Activated CD4-positive, alpha-beta T cell treated with anti-CD3 and anti-CD28 coated beads for 1 hour (primary cell): ENCODE data around the gene CRBN.

Source experiments
- DNase-seq: peaks from one replicate; pipeline ENCODE4 v3.0.0-alpha.2; 2020

CRBN gene

DNA sequence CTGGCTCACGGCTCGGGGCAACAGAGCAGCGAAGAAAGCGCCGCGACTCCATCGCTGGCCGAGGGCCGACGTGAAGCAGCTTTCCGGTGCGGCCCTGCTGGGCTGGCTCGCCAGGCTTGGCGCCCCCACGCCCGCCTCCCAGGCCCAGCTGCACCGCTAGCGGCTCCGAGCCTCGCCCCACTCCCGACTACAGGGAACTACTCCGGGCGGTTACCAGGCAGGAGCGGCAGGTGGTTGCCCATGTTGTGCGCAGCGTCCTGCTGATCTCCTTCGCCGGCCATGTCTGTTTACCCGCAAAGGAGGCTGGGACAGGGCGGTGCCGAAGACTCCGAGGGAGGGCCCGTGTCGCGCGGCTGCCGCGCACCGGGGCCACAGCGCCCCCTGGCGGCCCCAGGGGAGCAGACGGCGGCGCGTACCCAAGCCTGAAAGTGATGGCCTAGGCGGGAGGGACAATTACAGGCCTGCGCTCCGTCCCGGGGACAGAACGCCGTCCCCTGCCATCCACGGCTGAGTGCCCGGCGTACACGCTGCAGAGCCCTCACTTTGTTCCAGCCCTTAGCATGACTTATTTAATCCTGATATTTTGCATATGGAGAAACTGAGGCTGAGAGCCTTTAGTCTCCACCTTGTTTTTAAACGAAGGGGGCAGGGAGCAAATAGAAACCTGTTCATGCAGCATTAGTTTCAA lies at the start of gene CRBN:
TSS of gene CRBN (minus strand) at position 285 of the 688 bp plus-strand sequence. CDS start at position 281, 4 bp downstream.
- peak; percentile 81 for DNase-seq

DNA sequence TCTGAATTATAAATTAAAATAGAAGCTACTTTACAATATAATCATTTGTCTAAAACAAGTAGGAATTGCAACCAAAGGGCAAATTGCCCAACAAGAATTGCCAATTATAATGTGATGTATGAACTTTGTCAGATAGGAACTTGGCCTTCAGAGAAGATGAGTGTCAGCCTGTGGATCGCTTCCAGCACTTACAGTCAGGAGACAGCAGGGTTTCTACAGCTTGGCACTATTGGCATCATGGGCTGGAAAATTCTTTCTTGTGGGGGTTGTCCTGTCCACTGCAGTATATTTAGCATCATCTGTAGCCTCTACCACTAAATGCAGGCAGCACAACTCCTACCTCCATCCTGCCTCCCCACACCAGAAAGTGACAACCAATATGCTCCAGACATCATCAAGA lies 48.1 kb upstream of the CRBN start:
- DNase-seq = no peak

DNA sequence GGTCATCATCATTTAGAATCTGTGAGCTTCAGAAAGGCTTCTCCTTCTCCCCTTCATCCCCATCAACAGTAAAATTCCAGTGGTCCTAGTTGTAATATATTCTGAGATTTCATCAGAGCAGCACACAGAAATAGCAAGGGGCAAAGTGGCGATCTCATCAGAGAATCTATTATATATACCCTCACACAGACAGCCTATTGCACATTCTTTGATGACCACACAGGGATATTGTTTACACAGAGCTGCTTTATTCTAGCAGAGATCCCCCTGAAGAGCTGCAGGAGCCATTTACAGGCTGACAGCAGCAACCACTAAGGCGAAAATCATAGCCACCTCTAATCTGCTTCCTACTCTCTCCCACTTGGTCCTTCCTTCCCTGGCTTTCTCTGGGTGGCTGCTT lies 42.0 kb upstream of the CRBN start:
- DNase-seq = no peak

DNA sequence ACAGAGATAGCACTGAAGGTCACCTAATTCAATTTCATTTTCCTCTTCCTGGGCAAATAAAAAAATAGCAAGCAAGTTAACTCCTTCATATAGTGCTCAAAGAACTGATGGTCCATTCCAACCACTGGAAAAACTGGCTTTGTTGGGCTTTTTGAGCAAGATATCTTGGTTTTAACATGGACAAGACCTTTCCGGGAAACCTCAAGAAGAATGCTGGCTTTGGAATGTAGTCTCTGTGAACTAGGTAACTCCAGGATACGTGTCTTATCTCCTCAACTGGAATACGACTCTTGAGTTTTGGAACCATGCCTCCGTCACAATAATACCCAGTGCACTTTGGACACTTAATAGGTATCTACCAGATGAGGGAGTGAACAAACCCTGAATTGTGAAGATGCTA lies 36.9 kb upstream of the CRBN start:
- no peak for DNase-seq

DNA sequence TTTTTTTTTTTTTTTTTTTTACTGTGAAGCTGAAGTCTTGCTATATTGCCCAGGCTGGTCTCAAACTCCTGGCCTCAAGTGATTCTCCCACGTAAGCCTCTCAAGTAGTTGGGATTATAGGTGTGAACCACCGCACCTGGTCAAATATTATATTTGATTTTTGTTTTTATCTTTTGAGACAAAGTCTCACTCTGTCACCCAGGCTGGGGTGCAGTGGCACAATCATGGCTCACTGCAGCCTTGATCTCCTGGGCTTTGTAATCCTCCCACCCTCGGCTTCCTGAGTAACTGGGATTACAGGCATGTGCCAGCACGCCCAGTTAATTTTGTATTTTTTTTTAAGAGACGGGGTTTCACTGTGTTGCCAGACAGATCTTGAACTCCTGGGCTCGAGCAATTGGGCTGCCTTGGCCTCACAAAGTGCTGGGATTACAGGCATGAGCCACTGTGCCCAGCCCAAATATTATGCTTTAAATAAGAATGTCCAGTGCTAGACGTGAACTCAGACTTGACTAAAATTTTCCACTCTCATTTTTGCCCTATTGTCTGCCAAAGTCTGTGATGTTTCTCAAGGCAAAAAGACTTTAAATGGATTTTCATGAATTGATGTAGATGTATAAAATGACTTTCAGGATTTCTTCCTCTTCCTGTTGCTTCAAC lies 33.4 kb upstream of the CRBN start:
- DNase-seq = no peak

DNA sequence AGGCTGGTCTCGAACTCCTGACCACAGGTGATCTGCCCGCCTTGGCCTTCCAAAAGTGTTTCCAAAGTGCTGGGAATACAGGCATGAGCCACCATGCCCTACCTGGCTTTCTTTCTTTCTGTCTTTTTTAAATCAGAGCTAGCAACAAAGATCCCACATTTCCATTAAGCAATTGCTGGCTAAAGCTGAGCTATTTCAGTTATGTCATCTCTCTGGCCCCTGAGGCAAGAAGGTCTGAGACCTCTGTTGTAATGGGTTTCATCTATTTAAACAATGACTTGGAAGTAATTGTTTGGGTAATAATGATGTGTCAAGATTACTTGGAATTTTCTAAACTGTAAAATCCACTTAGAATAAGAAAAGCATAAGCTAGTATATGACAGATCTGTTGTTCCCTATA lies 30.2 kb upstream of the CRBN start:
- DNase-seq = no peak

DNA sequence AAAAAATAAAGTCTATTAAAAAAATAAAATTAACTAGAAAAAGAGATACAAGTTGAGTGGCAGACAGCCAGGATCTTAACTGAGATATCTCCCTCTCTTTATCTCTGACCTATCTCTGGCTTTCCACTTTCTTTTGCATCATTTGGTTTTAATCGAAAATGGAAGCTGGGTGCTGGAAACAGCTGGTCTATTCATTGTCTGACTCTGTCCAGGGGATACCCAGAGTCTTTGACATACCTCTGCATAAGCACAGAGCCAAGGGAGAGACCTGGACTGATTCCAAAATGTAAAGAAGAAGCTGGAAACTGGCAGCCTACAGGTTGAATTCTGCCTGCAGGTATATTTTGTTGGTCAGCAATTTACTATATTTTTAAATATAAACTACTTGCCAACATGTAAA lies 29.6 kb upstream of the CRBN start:
- no peak for DNase-seq

DNA sequence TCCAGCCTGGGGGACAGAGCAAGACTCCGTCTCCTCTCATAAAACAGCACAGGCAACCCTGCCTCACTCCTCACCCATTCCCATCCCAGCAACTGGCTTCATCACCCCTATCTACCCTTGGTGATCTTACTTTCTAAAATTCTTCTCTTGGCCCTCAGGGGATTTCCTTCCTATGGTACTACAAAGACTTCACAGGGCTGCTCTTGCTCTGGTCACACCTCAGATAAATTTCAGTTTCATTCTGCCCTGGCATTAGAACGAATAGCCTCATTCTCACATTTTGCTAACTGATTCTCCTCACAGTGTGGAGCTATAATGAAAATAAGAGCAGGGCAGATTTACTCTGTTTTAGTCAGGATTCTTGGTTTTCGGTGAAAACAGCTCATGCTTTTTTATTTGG lies 22.1 kb upstream of the CRBN start:
- DNase-seq = no peak

DNA sequence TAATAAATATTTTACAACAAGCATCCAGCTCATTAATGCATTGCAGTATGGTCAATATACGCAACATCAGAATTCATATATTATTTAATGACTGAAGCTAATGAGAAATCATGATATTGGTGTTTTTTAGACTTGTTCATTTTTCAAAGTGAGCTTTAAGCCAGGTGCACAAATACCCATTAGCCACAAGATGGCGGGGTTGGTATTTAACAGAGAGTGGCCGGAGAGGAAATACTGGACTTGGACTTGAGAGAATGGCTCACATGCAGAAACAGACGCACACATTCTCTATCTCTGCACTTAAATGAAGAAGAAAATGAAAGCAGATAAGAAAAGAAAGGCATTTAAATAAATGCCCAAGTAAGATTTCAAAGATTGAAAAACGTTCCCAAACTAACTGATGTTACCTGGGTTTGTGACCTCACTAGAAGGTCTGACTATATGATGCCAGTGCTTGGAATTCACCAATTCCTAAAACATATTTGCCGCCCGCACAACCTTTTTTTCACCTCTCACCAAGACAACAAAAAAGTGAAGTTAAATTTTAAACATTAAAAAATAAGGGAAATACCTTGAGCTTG lies 21.2 kb upstream of the CRBN start:
- no peak for DNase-seq

DNA sequence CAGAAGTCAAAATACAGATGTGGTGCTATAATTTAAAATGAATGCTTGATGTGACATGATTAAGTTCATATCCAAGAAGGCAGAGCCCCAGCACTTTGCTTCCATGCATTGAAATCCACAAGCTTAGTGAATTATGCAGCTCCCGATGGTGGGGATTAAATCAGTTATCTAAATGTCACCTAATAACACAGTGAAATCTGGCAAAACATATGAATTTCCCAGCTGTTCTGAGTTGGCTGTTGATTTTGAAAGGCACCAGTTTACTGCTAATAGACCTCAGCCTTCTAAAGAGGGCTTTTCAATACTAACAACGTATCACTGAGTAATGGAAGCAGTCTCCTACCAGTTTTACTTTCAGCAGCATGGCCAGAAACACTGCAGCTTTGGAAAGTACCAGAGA lies 19.8 kb upstream of the CRBN start:
- no peak for DNase-seq

DNA sequence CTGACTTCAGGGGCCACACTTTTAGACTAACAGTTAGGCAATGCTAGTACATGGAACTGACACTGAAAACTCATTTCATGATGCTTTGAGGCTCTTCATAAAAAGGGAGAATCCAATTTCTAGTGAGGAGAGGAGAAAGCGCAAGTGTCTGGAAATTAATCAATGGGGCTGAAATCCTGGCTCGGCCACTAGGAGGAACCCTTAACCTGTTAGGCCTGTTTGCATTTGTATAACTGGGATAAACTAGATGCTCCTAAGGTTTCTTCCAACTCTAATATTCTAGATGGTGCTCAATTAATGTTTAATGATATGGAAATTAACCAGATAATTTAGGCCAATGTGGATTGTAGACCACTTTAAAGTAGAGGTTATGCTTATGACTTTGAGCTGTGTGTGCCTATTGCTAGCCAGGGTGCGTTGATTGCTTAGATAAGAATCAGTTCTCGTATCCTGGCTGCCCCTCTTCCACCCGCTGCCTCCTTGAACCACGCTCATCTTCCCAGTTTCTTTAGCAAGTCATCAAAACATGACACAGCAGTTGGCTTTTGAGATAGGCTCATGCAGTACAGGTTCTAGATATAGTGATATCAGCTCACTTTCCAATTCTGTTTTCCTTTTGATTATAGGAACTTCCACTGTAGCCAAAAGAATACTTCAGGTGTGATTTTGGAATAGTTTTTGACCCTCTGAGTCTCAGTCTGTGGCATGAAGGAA lies 16.8 kb upstream of the CRBN start:
- DNase-seq = no peak

DNA sequence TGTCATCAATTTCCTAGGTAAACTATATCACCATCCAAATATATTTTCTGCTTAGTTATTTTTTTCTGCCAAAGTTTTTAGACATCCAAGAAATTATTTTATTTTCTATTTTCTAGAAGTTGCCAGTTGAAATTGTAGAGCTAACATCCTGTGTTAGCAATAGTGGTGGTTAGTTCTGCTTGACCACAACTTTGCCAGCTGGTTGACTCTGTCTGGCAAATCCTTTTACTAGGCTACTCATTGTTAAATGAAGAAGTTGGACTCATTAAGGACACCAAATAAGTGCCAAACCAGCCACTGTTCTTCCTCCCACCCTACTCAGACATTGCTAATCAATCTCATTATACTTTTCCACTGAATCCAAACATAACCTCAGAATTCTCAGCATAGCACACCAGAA lies 15.4 kb upstream of the CRBN start:
- no peak for DNase-seq

DNA sequence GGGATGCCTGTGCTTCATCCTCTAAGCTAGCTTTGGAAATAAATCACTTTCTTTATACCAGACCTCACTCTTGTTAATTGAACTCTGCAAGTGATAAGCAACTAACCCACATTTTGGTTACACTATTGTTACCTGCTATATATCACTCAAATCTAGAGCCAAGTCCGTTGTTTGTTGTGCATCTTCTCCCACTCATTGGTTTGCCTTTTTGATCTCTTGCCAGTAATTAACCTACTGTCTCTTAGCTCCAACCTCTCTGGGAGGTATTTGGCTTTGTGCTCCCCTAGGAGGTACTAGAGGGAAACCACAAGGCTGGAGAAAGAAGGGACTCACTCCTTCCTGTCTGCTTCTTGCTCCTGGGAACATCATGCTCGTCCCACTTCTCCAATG lies 12.8 kb upstream of the CRBN start:
- no peak for DNase-seq

DNA sequence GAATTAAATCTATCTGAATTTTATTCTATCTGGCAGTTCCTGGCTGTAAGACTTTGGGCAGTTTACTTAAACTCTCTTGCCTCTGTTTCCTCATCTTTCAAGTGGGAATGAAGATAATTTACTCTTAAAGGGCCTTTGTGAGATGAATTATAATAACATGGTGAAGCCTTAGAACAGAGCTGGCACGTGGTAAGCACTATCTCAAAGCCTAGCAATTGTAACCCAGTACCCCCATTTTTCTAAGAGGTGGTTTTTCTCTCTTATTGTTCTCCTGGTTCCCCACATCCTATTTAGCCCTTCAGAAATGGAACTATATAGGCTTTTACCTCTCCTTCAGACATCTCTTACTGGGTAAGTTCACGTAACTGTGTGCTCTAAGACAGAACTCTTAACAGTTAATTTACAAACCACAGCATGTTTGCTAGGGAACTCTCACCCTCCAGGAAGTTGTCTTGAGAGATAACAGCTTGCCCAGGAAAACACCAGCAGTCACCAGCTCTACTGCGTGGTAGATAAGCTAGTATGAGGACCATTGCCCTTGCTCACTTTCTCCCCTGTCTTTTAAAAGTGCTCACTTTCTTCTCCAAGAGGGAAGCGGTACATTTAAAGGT lies 12.3 kb upstream of the CRBN start:
- DNase-seq = no peak

DNA sequence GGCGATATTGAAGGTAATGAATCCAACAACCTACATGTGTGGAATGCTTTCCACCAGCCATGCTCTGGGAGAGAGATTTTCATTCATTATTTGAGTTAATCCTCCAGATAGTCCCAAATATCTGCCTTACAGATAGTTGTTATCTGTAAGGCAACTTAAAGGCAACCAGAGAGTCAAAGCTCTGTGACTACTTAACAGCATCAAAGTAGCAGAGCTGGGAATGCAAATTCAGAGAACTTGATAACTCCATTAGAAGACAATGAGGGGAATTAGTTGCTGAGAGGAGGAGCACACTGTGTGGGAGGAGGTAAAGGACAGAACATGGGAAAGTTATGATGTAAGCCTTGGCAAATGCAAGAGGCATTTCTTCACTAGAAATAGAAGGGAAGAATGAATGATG lies 10.5 kb upstream of the CRBN start:
- DNase-seq = no peak

DNA sequence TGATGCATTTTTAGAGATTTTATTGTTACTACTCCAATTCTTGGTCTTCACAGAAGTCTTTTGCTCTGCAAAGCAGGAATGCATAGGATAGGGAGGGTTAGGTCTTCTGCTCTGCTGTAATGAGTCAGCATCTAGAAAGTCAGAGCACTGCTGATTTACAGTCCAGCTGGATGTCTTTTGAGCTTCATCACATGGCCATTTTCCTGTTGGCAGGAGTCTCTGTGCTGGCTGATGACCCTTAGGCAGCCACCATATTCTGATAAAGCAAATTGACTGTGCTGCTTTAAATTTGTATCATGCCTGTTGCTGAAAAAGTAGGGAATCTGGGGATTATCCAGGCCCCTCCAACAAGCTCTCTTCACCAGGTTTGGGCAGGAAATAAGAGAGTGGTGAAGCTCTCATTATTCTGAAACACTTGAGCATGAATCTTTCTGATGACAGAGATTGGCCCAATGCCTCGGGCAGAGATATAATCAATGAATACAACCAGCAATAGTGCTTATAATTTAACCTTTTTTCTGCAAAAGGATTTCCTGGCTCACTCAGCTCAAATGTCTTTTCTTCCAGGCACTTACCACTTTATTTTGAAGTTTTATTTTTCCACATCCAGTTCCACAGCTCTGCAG lies 9.7 kb upstream of the CRBN start:
- DNase-seq = no peak

DNA sequence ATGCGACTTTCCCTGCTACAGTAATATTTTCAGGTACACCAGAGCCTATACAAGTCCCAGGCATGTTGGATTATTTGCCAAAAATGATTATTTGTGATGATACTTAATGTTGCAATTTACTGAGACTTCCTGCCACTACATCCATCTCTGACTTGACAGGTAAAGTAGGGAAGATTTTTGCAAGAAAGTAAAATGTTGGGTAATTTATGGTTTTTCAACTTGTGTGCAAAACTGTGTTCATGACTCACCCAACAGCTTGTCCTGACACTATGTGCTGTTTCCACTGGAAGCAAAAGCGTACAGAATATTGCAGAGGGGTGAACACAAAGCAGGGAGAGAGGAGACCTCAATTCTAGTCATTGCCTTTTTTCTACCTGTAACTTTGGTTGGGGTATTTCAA lies 5.4 kb upstream of the CRBN start:
- no peak for DNase-seq

DNA sequence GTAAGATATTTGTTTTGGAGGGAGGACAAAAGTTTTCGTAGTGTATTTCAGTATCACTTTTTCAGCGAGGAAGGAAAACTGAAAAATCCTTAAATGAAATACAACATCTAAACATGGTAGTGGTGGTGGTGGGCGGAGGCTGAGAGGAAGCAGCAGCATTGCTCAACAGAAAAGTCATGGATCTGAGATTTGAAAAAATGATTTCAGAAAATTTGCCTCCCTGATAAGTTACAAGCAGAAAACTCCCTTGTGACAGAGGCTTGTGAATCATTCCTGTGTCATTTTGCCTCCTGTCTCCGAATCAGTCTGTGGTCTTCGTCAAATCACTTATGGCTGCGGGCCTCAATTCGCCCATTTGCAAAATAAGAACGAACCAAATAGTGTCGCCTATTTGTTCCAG lies 965 bp upstream of the CRBN start:
- no peak for DNase-seq

DNA sequence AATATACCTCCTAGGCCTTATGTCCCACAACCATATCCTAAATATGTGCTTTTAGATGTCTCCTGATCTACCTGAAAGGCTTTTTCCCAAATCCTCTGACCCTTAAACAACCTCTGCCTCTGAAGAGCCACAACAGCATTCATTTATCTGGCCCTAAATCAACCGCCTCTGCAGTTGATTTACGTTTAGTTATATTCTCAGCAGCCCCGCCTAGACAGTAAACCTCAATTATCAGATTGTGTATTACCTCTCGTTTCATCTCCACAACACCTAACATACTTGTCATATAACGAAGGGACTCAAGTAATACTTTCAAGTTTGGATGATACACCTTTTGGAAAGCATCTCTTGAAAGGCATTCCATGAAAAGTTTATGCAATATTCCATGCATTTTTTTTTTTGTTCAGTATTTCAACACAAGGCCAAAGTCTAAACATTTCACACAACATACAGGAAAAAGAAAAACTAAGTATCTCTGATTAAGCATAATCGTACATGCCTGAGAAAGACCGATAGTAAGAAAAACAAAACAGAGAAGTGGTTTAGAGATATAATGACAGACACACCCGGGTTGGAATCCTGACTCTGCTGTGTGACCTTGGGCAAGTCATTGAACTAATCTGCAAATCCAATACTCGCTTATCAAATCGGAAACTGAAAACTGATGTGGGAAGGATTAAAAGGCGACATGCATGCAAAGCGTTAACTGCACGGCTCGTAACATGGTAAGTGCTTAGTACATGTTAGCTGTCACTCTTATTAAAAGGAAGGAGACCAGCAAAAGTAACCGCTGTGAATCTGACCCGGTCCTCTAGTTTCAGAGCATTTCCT lies 778 bp downstream of the CRBN start:
- DNase-seq = no peak

DNA sequence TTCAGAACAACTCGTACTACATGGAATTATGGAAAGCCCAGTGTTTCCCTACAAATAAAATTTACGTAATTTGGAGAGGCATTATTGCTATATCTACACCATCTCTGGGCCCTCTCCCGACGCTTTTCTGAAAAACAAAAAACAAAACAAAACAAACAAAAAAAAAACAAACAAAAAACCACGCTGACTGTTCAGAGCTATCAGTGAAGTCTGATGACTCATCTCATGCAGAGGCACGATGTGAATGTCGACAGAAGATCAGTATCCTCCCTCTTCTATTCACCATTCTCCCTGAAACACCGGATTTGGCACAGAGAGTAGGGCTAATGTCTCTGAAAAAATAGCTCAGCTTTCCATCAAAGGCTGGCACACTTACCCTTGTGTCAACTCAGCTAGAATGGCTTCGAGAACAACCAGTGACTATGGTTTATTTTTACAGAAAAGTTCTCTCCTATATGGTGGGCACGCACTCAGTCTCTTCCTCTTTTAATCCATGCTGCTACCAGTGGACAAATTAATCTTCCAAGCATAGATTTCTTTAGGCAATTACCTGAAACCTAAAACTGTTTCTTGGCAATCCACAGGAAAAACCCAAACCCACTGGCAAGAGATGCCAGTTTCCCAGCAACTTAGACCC lies 1.5 kb downstream of the CRBN start:
- no peak for DNase-seq

DNA sequence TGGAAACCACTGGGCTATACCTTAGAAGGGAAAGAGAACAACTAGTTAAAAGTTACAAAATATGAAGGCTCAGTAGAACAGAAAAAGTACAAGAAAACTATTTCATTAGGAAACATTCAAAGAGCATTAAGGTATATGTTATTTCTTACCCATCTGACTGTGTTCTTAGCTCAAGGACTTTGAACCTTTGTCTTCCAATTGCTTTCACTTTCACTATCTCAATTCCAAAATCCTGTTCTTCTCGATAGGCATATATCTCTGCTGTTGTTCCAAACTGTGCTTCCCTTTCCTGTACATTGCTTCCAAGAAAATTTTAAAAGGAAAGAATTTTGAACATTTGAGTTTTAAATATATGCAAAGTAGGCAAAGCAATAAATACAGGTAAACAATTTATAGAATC lies 6.9 kb downstream of the CRBN start:
- DNase-seq = no peak

DNA sequence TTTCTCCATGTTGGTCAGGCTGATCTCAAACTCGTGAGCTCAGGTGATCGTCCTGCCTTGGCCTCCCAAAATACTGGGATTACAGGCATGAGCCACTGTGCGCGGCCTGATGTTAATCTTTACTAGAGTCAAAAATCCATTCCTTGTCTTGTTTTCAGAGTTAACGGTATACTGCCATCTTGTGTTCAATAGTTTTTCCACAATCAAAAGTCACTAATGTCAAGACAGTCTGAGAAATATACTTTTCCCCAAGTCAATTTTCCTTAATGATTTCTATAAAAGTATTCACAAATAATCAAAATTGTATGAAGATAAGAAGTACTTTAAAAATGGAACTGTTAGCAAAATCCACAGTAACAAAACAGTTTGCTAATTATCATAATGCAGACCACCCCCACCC lies 8.5 kb downstream of the CRBN start:
- DNase-seq = no peak
